IMR-90 (cell line): Measurements from ENCODE around the gene RBM15B. TPM values are rescaled to one million over a fixed set of nuclear protein-coding genes. Genes with fewer than 3 reads are reported as not detected.
"Not testable (repeated sequence)": the region's sequence is repeated elsewhere in the genome, so short reads cannot be mapped to it uniquely, and the experiment has no call there.

Experiments used
- ATAC-seq: fragments of 200-7000 bp; cut with Tn5 transposase; 2 replicates; pipeline ENCODE4 v1.9.1; 2020; ENCODE audit warnings: low read depth, mild to moderate bottlenecking, moderate library complexity
- BruUV-seq: library from RNA; stranded (reverse); fragments of 400-500 nt; replicated peaks from 2 replicates; lab custom pipeline; 2021; lab: Mats Ljungman, UMichigan
- CTCF ChIA-PET: fragments of 300-600 bp; formaldehyde crosslinking; extraction: SDS; loops from one replicate; lab custom pipeline; 2021; ENCODE audit warnings: antibody characterized with exemption; lab: Yijun Ruan, JAX
- POLR2A ChIA-PET: fragments of 300-600 bp; sonication (Branson Sonifier 250); formaldehyde crosslinking; loops from one replicate; lab custom pipeline; 2022; ENCODE audit warnings: antibody characterized with exemption; ENCODE audit not compliant: unreplicated experiment; lab: Charles Lee
- DNase-seq: peaks from one replicate; pipeline ENCODE4 v3.0.0; 2013
- H2AFZ ChIP-seq: replicated peaks from 2 replicates; pipeline ENCODE3; 2013; ENCODE audit warnings: low read length, mild to moderate bottlenecking; ENCODE audit not compliant: poor library complexity
- H2AK5ac ChIP-seq: 2 replicates; pipeline ENCODE4 v1.6.1; 2013; ENCODE audit warnings: low read depth, low read length, inconsistent platforms
- H2AK9ac ChIP-seq: replicated peaks from 2 replicates; pipeline ENCODE3; 2013; ENCODE audit warnings: mild to moderate bottlenecking, low read depth, low read length, moderate library complexity; ENCODE audit not compliant: poor library complexity
- H2BK120ac ChIP-seq: 2 replicates; pipeline ENCODE4 v1.6.1; 2013; ENCODE audit warnings: low read depth, low read length, inconsistent platforms
- H2BK15ac ChIP-seq: 3 replicates; pipeline ENCODE4 v1.6.1; 2013; ENCODE audit warnings: low read depth, low read length, inconsistent platforms
- H2BK20ac ChIP-seq: 2 replicates; pipeline ENCODE4 v1.6.1; 2013; ENCODE audit warnings: low read depth, mild to moderate bottlenecking, inconsistent platforms, low read length, moderate library complexity
- H2BK5ac ChIP-seq: 2 replicates; pipeline ENCODE4 v1.6.1; 2013; ENCODE audit warnings: mild to moderate bottlenecking, low read depth, low read length, inconsistent platforms; ENCODE audit not compliant: poor library complexity, severe bottlenecking
- H3K14ac ChIP-seq: replicated peaks from 2 replicates; pipeline ENCODE4 v1.6.1; 2013; ENCODE audit warnings: low read depth, low read length, inconsistent platforms
- H3K18ac ChIP-seq: 2 replicates; pipeline ENCODE4 v1.6.1; 2013; ENCODE audit warnings: low read depth, low read length, control low read depth
- H3K23ac ChIP-seq: 2 replicates; pipeline ENCODE4 v1.6.1; 2013; ENCODE audit warnings: low read depth, low read length, inconsistent platforms
- H3K27ac ChIP-seq: 2 replicates; pipeline ENCODE4 v1.5.1; 2013; ENCODE audit warnings: mild to moderate bottlenecking, control low read depth, low read length; ENCODE audit not compliant: insufficient read depth
- H3K27me3 ChIP-seq: 2 replicates; pipeline ENCODE4 v1.6.1; 2013; ENCODE audit warnings: low read length; ENCODE audit not compliant: control insufficient read depth, insufficient read depth
- H3K36me3 ChIP-seq: 2 replicates; pipeline ENCODE4 v1.6.1; 2013; ENCODE audit warnings: low read length, mixed read lengths; ENCODE audit not compliant: control insufficient read depth, insufficient read depth
- H3K4ac ChIP-seq: 2 replicates; pipeline ENCODE4 v1.6.1; 2013; ENCODE audit warnings: low read depth, low read length, inconsistent platforms
- H3K4me1 ChIP-seq: 2 replicates; pipeline ENCODE4 v1.6.1; 2013; ENCODE audit warnings: low read length, mixed read lengths; ENCODE audit not compliant: control insufficient read depth, insufficient read depth
- H3K4me2 ChIP-seq: 2 replicates; pipeline ENCODE4 v1.6.1; 2013; ENCODE audit warnings: low read depth, mild to moderate bottlenecking, control low read depth, low read length, moderate library complexity
- H3K4me3 ChIP-seq: 2 replicates; pipeline ENCODE4 v1.5.1; 2013; ENCODE audit warnings: low read depth, mild to moderate bottlenecking, control low read depth, low read length, moderate library complexity; ENCODE audit not compliant: insufficient read depth
- H3K56ac ChIP-seq: 2 replicates; pipeline ENCODE4 v1.6.1; 2013; ENCODE audit warnings: low read length, inconsistent platforms; ENCODE audit not compliant: insufficient read depth; ENCODE audit errors: extremely low read depth
- H3K79me1 ChIP-seq, 2 experiments: 2 replicates each; pipeline ENCODE4 v1.6.1; 2013; ENCODE audit warnings: low read length in 2 of 2, inconsistent platforms in 1 of 2, low read depth in 1 of 2
- H3K9ac ChIP-seq: 2 replicates; pipeline ENCODE4 v1.6.1; 2013; ENCODE audit warnings: low read depth, low read length, control low read depth
- H3K9me1 ChIP-seq: 2 replicates; pipeline ENCODE4 v1.6.1; 2013; ENCODE audit warnings: low read length, inconsistent platforms; ENCODE audit not compliant: insufficient read depth
- H3K9me3 ChIP-seq: 2 replicates; pipeline ENCODE4 v1.6.1; 2013; ENCODE audit warnings: low read length; ENCODE audit not compliant: control insufficient read depth, insufficient read depth
- H4K20me1 ChIP-seq: 2 replicates; pipeline ENCODE4 v1.6.1; 2013; ENCODE audit warnings: low read length, inconsistent platforms; ENCODE audit not compliant: insufficient read depth
- H4K5ac ChIP-seq: 2 replicates; pipeline ENCODE4 v1.6.1; 2013; ENCODE audit warnings: mild to moderate bottlenecking, low read depth, low read length, control low read depth
- H4K8ac ChIP-seq, 2 experiments: 2 replicates each; pipeline ENCODE4 v1.6.1; 2013; ENCODE audit warnings: low read depth in 2 of 2, low read length in 2 of 2, control low read depth in 1 of 2, inconsistent platforms in 1 of 2
- H4K91ac ChIP-seq: 2 replicates; pipeline ENCODE4 v1.6.1; 2013; ENCODE audit warnings: low read depth, low read length, inconsistent platforms; ENCODE audit not compliant: insufficient read depth
- CEBPB ChIP-seq: IDR thresholded peaks from 2 replicates; pipeline ENCODE4 v1.6.1; 2012; ENCODE audit warnings: low read depth, low read length, improper control_type of control experiment
- WGBS, 2 experiments: methylation state at CpG; one replicate each; pipeline versions ENCODE4 v1.1.5 to v1.1.7; 2013; ENCODE audit warnings: missing lambda C conversion rate in 2 of 2; ENCODE audit not compliant: insufficient read length in 1 of 2; ENCODE audit errors: extremely low coverage in 2 of 2; 5-methylcytosine and 5-hydroxymethylcytosine counted together
- dilution Hi-C: fragments of 300-500 bp; cut with HindIII; formaldehyde crosslinking; loops from one replicate; pipeline ENCODE4 v1.14.3; 2018; ENCODE audit warnings: low sequenced_read_pairs; ENCODE audit not compliant: unreplicated experiment
- in situ Hi-C: fragments of 300-500 bp; cut with MboI; formaldehyde crosslinking; loops from 3 replicates; pipeline ENCODE4 v1.14.3; 2019; ENCODE audit warnings: low sequenced_read_pairs, inconsistent platforms, mixed read lengths
- intact Hi-C: fragments of 100-400 bp; cut with micrococcal nuclease; formaldehyde crosslinking; loops from 2 replicates; pipeline ENCODE4 v1.10.0; 2022
- polyA plus RNA-seq, 3 experiments: library from polyadenylated mRNA; depleted of rRNA; stranded (reverse); fragments of >200 nt; gene quantifications; 2 replicates each; pipeline ENCODE4 v1.2.3, GENCODE V29; 2012; ENCODE audit warnings: low replicate concordance in 1 of 3
- total RNA-seq: library from RNA; depleted of rRNA; stranded (reverse); fragments of >200 nt; gene quantifications from 2 replicates; pipeline ENCODE4 v1.2.3, GENCODE V29; 2012

Gene RBM15B
- total and polyA plus RNA-seq, 2 of the 4 experiments (the other 2 are of a cell fraction), result 16.2 to 17.4 TPM

GRCh38 chr3:51387281-51387680 lies 3.8 kb upstream of the RBM15B start:
- H3K56ac ChIP-seq, H2BK120ac ChIP-seq, H3K23ac ChIP-seq, H2AK5ac ChIP-seq, H3K4me3 ChIP-seq, H2BK15ac ChIP-seq, H3K27me3 ChIP-seq, H4K91ac ChIP-seq, H4K5ac ChIP-seq, H3K4ac ChIP-seq, H2AFZ ChIP-seq, H2BK5ac ChIP-seq, H3K27ac ChIP-seq, H4K8ac ChIP-seq, BruUV-seq, dilution Hi-C loops, H3K18ac ChIP-seq, DNase-seq, POLR2A ChIA-PET, H3K9me1 ChIP-seq, H2BK20ac ChIP-seq, H3K14ac ChIP-seq, ATAC-seq, CTCF ChIA-PET, H3K9me3 ChIP-seq: not testable (repeated sequence)
- H3K4me2 ChIP-seq, result 0 out of 2 replicates have a peak overlapping the region, but pooled peaks have one; percentile 3
- H2AK9ac ChIP-seq, result peak overlapping the region; percentile 77
- H3K4me1 ChIP-seq, result peaks cover 12% of the 10 kb centered on the region
- 0 out of 2 replicates have a peak overlapping the region, but pooled peaks have one; percentile 32 for H3K9ac ChIP-seq
- TF ChIP-seq CEBPB, result peak; percentile 30; the same call in 1 of the 2 replicates
- 82% methylated on average over 3 of the region's 6 CpGs; no CpG with 5 or more reads in 1 of the 2 experiments for WGBS, 2 experiments
- in situ Hi-C loops (loop anchor here (25.0 kb wide), 2 partner anchors 550 to 1050 kb away; partner anchors contain the start of genes PARP3, RASSF1, RRP9 and TUSC2), intact Hi-C loops (loop anchor here (5.0 kb wide), 3 partner anchors 415 to 1040 kb away; partner anchors contain the start of gene ZMYND10)
- H4K20me1 ChIP-seq, result peaks cover 49% of the 10 kb centered on the region
- H3K36me3 ChIP-seq, result peaks cover 28% of the 10 kb centered on the region
- H3K79me1 ChIP-seq, result peaks cover 29 to 65% of the 10 kb centered on the region in 2 experiments
